Measurements from ENCODE around the gene ANKS1A.
"Not testable (repeated sequence)": the region's sequence is repeated elsewhere in the genome, so short reads cannot be mapped to it uniquely, and the experiment has no call there.

Gene ANKS1A

GRCh38 chr6:35108309-35108885 is 219.3 kb downstream of the ANKS1A start:
- Histone ChIP-seq H3K4me3 (ENCODE audit: insufficient read depth, low read depth, low read length) (no peak overlapping the region), H3K27me3 (ENCODE audit: control insufficient read depth, insufficient read depth, low read length, poor library complexity, severe bottlenecking) (no peaks in the 10 kb centered on the region), H3K27ac (ENCODE audit: insufficient read depth, low read depth, low read length, poor library complexity, severe bottlenecking) (no peak overlapping the region), H3K9me3 (ENCODE audit: control insufficient read depth, low read length) (no peaks in the 10 kb centered on the region), H3K4me1 (ENCODE audit: control insufficient read depth, insufficient read depth, low read length) (no peaks in the 10 kb centered on the region), H3K36me3 (ENCODE audit: control insufficient read depth, insufficient read depth, low read length) (no peaks in the 10 kb centered on the region)
- 82 to 100% methylated on average over 1 to 2 of the region's 2 CpGs for WGBS, 2 experiments

DNA sequence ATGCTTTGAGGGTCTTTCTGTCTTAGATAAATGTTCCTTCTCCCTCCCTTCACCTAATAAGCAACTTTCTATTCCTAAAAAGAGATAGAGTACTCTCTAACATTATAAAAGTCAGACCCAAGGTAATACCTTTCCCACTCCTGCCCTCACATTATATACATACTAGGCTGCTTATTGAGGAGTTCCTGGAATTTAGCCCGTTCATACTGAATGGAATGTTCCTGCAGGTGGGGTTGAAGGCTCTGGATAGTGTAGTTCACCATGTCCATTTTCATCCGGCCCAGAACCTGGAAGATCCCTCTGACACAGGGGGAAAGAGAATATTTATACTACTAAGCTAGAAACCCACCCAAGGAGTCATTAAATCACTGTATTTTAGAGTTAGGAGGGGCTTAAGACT is 231.7 kb downstream of the ANKS1A start:
- no peaks in the 10 kb centered on the region for H3K9me3 ChIP-seq (ENCODE audit: control insufficient read depth, low read length)
- no peaks in the 10 kb centered on the region for H3K4me1 ChIP-seq (ENCODE audit: control insufficient read depth, insufficient read depth, low read length)
- H3K27me3 ChIP-seq (ENCODE audit: control insufficient read depth, insufficient read depth, low read length, poor library complexity, severe bottlenecking), result no peaks in the 10 kb centered on the region
- H3K4me3 ChIP-seq (ENCODE audit: insufficient read depth, low read depth, low read length), result no peak overlapping the region
- WGBS, 2 experiments, result 90 to 92% methylated on average over 1 to 2 of the region's 2 CpGs
- H3K27ac ChIP-seq (ENCODE audit: insufficient read depth, low read depth, low read length, poor library complexity, severe bottlenecking), result no peak overlapping the region
- no peaks in the 10 kb centered on the region for H3K36me3 ChIP-seq (ENCODE audit: control insufficient read depth, insufficient read depth, low read length)

GRCh38 chr6:35124356-35124755 is 235.3 kb downstream of the ANKS1A start:
- H3K27ac ChIP-seq (ENCODE audit: insufficient read depth, low read depth, low read length, poor library complexity, severe bottlenecking), result no peak overlapping the region
- no peaks in the 10 kb centered on the region for H3K36me3 ChIP-seq (ENCODE audit: control insufficient read depth, insufficient read depth, low read length)
- no peaks in the 10 kb centered on the region for H3K9me3 ChIP-seq (ENCODE audit: control insufficient read depth, low read length)
- H3K27me3 ChIP-seq (ENCODE audit: control insufficient read depth, insufficient read depth, low read length, poor library complexity, severe bottlenecking), result no peaks in the 10 kb centered on the region
- no peaks in the 10 kb centered on the region for H3K4me1 ChIP-seq (ENCODE audit: control insufficient read depth, insufficient read depth, low read length)
- 92 to 100% methylated on average over 1 of the region's 1 CpG for WGBS, 2 experiments
- H3K4me3 ChIP-seq (ENCODE audit: insufficient read depth, low read depth, low read length), result no peak overlapping the region

DNA sequence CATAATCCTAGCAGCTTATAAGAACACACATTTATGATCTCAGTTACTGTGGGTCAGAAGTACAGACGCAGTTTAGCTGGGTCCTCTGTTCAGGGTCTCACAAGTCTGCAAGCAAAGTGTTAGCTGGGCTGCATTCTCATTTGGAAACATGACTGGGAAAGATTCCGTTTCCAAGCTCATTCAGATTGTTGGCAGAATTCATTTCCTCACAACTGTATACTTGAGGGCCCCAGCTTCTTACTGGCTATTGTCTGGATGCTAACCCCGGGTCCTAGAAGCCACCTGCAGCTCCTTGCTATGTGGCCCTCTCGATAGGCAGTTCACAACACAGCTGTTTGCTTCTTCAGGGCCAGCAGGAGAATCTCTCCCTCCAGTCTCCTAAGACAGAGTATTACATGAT is 239.0 kb downstream of the ANKS1A start:
- H3K4me3 ChIP-seq (ENCODE audit: insufficient read depth, low read depth, low read length), result no peak overlapping the region
- no peaks in the 10 kb centered on the region for H3K27me3 ChIP-seq (ENCODE audit: control insufficient read depth, insufficient read depth, low read length, poor library complexity, severe bottlenecking)
- H3K27ac ChIP-seq (ENCODE audit: insufficient read depth, low read depth, low read length, poor library complexity, severe bottlenecking), result no peak overlapping the region
- 79 to 81% methylated on average over 4 of the region's 4 CpGs for WGBS, 2 experiments
- no peaks in the 10 kb centered on the region for H3K36me3 ChIP-seq (ENCODE audit: control insufficient read depth, insufficient read depth, low read length)
- H3K9me3 ChIP-seq (ENCODE audit: control insufficient read depth, low read length), result no peaks in the 10 kb centered on the region
- H3K4me1 ChIP-seq (ENCODE audit: control insufficient read depth, insufficient read depth, low read length), result no peaks in the 10 kb centered on the region

DNA sequence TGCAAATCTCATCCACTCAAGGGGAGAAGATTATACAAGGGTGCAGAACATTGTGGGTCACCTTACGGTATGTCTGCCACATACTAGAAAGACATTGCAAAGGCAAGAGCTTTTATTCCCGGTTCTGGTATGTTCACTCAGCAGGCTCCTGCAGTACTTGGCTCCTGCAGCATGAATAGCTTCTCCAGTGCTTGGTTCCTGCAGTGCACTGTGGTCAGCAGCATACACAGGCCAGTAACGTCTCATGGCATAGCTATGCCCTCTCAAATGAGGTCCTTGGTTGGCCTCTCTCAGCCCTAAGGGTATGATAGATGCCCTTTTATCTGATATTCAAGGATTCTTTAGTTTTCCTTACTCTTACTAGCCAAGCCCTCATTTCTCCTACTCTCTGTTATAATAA is 239.4 kb downstream of the ANKS1A start:
- 77 to 82% methylated on average over 3 of the region's 3 CpGs for WGBS, 2 experiments
- Histone ChIP-seq H3K4me1 (ENCODE audit: control insufficient read depth, insufficient read depth, low read length) (no peaks in the 10 kb centered on the region), H3K4me3 (ENCODE audit: insufficient read depth, low read depth, low read length) (no peak overlapping the region), H3K27me3 (ENCODE audit: control insufficient read depth, insufficient read depth, low read length, poor library complexity, severe bottlenecking) (no peaks in the 10 kb centered on the region), H3K27ac (ENCODE audit: insufficient read depth, low read depth, low read length, poor library complexity, severe bottlenecking) (no peak overlapping the region), H3K36me3 (ENCODE audit: control insufficient read depth, insufficient read depth, low read length) (no peaks in the 10 kb centered on the region), H3K9me3 (ENCODE audit: control insufficient read depth, low read length) (no peaks in the 10 kb centered on the region)

- WGBS, 2 experiments, result 92 to 95% methylated on average over 2 of the region's 4 CpGs
- no peaks in the 10 kb centered on the region for H3K36me3 ChIP-seq (ENCODE audit: control insufficient read depth, insufficient read depth, low read length)
- no peaks in the 10 kb centered on the region for H3K9me3 ChIP-seq (ENCODE audit: control insufficient read depth, low read length)
- no peaks in the 10 kb centered on the region for H3K27me3 ChIP-seq (ENCODE audit: control insufficient read depth, insufficient read depth, low read length, poor library complexity, severe bottlenecking)
- no peak overlapping the region for H3K4me3 ChIP-seq (ENCODE audit: insufficient read depth, low read depth, low read length)
- peaks cover 2% of the 10 kb centered on the region for H3K4me1 ChIP-seq (ENCODE audit: control insufficient read depth, insufficient read depth, low read length)
- no peak overlapping the region for H3K27ac ChIP-seq (ENCODE audit: insufficient read depth, low read depth, low read length, poor library complexity, severe bottlenecking)
These were observed 247.1 kb downstream of the ANKS1A start for GRCh38 chr6:35136185-35136584.

DNA sequence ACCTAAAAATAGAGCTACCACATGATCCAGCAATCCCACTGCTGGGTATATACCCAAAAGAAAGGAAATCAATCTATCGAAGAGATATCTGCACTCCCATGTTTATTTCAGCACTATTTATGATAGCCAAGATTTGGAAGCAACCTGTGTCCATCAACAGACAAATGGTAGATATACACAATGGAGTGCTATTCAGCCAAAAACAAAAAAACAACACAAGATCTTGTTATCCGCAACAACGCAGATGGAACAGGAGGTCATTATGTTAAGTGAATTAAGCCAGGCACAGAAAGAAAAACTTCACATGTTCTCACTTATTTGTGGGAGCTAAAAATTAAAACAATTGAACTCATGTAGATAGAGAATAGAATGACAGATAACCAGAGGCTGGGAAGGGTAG is 249.1 kb downstream of the ANKS1A start:
- not testable (repeated sequence) for H3K36me3 ChIP-seq (ENCODE audit: control insufficient read depth, insufficient read depth, low read length); H3K9me3 ChIP-seq (ENCODE audit: control insufficient read depth, low read length); H3K4me3 ChIP-seq (ENCODE audit: insufficient read depth, low read depth, low read length); H3K27ac ChIP-seq (ENCODE audit: insufficient read depth, low read depth, low read length, poor library complexity, severe bottlenecking); H3K4me1 ChIP-seq (ENCODE audit: control insufficient read depth, insufficient read depth, low read length); H3K27me3 ChIP-seq (ENCODE audit: control insufficient read depth, insufficient read depth, low read length, poor library complexity, severe bottlenecking)
- 92 to 96% methylated on average over 3 of the region's 3 CpGs for WGBS, 2 experiments

DNA sequence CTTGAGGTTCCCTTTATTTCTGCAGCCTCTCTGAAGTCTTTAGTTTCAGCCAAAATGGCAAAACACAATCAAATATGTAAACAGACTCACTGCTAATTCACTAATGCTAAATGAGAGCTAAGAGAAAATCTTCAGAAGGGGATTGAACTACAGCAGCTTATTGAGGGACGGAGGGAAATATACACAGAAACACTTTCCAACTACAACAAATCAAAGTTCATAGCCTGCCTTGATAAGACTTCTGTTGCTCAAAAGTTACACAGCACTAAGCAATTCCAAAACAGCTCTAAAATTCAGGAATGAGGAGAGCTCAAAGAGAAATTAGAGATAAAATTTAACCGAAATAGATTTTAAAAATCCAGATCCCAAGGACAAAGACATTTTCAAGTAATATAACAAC is 250.4 kb downstream of the ANKS1A start:
- Histone ChIP-seq H3K4me1 (ENCODE audit: control insufficient read depth, insufficient read depth, low read length) (peaks cover 2% of the 10 kb centered on the region), H3K27ac (ENCODE audit: insufficient read depth, low read depth, low read length, poor library complexity, severe bottlenecking) (no peak overlapping the region), H3K36me3 (ENCODE audit: control insufficient read depth, insufficient read depth, low read length) (no peaks in the 10 kb centered on the region), H3K4me3 (ENCODE audit: insufficient read depth, low read depth, low read length) (no peak overlapping the region), H3K27me3 (ENCODE audit: control insufficient read depth, insufficient read depth, low read length, poor library complexity, severe bottlenecking) (no peaks in the 10 kb centered on the region), H3K9me3 (ENCODE audit: control insufficient read depth, low read length) (no peaks in the 10 kb centered on the region)
- WGBS, 2 experiments, result 90 to 100% methylated on average over 1 to 2 of the region's 2 CpGs

DNA sequence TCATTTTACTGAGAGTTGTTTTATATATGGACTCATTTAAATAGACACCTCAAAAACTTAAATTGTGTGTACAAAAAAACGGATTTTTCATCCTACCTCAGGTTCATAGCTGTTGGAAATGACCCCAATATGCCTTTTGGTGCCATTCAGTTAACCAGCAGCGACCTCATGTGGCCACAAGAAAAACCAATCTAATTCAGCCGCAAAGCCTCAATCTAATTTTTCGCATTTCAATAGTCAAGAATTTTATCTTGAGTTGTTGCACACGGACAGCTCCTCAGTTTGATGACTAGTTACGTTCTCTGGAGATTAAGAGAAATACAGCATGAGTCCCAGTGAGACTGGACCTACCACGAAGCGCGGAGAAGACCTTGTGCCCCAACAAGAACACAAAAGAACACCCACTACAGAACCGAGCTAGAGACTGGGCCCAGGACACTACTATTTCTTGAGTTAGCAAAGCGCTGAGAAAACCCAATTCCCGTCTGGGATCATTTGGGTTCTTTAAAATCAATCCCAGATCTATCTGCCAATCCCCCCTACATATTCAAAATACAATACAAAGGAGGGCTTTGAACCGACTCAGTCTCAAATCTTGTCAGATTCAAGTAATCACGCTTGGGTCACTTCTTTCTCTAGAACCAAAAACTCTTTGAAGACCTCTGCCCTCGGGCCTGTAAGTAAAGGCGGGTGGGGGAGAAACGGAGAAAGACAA is 251.0 kb downstream of the ANKS1A start:
- H3K4me3 ChIP-seq (ENCODE audit: insufficient read depth, low read depth, low read length), result no peak overlapping the region
- 44 to 45% methylated on average over 17 of the region's 17 CpGs for WGBS, 2 experiments

DNA sequence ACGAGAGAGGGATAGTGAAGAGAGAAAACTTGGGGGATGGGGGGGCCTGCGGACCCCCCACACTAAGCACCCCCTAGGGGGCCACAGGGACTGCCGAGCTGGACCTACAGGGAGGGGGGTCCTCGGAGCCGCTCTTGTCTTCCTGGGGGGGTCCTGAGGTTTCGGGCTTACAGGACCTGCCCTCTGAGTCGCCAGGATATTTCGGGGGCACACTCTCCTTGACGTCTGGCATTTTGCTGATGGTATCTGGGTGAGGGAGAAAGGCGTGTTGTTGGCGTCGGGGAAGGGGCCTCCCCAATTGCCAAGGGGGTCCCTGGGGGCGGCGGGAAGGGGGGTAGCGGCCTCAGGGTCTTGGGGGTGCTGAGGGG is 251.6 kb downstream of the ANKS1A start:
- no peaks in the 10 kb centered on the region for H3K36me3 ChIP-seq (ENCODE audit: control insufficient read depth, insufficient read depth, low read length)
- H3K27me3 ChIP-seq (ENCODE audit: control insufficient read depth, insufficient read depth, low read length, poor library complexity, severe bottlenecking), result no peaks in the 10 kb centered on the region
- H3K9me3 ChIP-seq (ENCODE audit: control insufficient read depth, low read length), result no peaks in the 10 kb centered on the region
- H3K27ac ChIP-seq (ENCODE audit: insufficient read depth, low read depth, low read length, poor library complexity, severe bottlenecking), result no peak overlapping the region
- WGBS, 2 experiments, result 90% methylated on average over 15 of the region's 15 CpGs
- H3K4me3 ChIP-seq (ENCODE audit: insufficient read depth, low read depth, low read length), result no peak overlapping the region
- peaks cover 2% of the 10 kb centered on the region for H3K4me1 ChIP-seq (ENCODE audit: control insufficient read depth, insufficient read depth, low read length)

More for the DNA sequence above, 251.0 kb downstream of the ANKS1A start:
- Histone ChIP-seq H3K4me1 (ENCODE audit: control insufficient read depth, insufficient read depth, low read length) (peaks cover 2% of the 10 kb centered on the region), H3K27ac (ENCODE audit: insufficient read depth, low read depth, low read length, poor library complexity, severe bottlenecking) (no peak overlapping the region), H3K27me3 (ENCODE audit: control insufficient read depth, insufficient read depth, low read length, poor library complexity, severe bottlenecking) (no peaks in the 10 kb centered on the region), H3K9me3 (ENCODE audit: control insufficient read depth, low read length) (no peaks in the 10 kb centered on the region), H3K36me3 (ENCODE audit: control insufficient read depth, insufficient read depth, low read length) (no peaks in the 10 kb centered on the region)
